Body of pancreas (tissue), 4 donors: ENCODE results near the gene CASP8AP2. TPM values are rescaled to one million over a fixed set of nuclear protein-coding genes. Genes with fewer than 3 reads are reported as not detected.
"Not testable (repeated sequence)": the region's sequence is repeated elsewhere in the genome, so short reads cannot be mapped to it uniquely, and the experiment has no call there.

Experiments
- ATAC-seq: fragments of 150-250 bp; one replicate; pipeline ENCODE4 v1.9.1; 2016
- DNase-seq, 4 donors: peaks; one replicate each; pipeline ENCODE4 v3.0.0-alpha.2; 2019
- H3K27ac ChIP-seq, 4 donors: fragments of 200-600 bp; sonication (generic); 1 replicate in 3 of 4; 2 replicates in 1 of 4; pipeline versions ENCODE4 v1.5.1 to v1.6.1; 2016 to 2019; ENCODE audit warnings: mild to moderate bottlenecking in 1 of 4, mixed read lengths in 1 of 4, moderate library complexity in 1 of 4
- H3K27me3 ChIP-seq, 2 donors: fragments of 200-600 bp; sonication (generic); one replicate each; pipeline ENCODE4 v1.6.0; 2016; ENCODE audit warnings: mild to moderate bottlenecking in 1 of 2
- H3K36me3 ChIP-seq, 2 donors: fragments of 200-600 bp; sonication (generic); replicated peaks in 1 of 2; 2 replicates each; pipeline ENCODE4 v1.5.1; 2016; ENCODE audit warnings: low read depth in 2 of 2; ENCODE audit not compliant: insufficient read depth in 1 of 2
- H3K4me1 ChIP-seq: fragments of 200-600 bp; sonication (generic); one replicate; pipeline ENCODE4 v1.6.0; 2016
- H3K4me3 ChIP-seq, 2 donors: fragments of 200-600 bp; sonication (generic); 1 replicate in 1 of 2; 2 replicates in 1 of 2; pipeline ENCODE4 v1.5.1; 2016 to 2019
- H3K9me3 ChIP-seq, 3 donors: fragments of 200-600 bp; sonication (generic); 1 replicate in 2 of 3; 2 replicates in 1 of 3; pipeline ENCODE4 v1.5.1; 2016
- POLR2A ChIP-seq, 3 donors: fragments of 450-650 bp; IDR thresholded peaks; one replicate each; pipeline ENCODE4 v1.6.1; 2016; ENCODE audit warnings: antibody characterized with exemption in 3 of 3, mild to moderate bottlenecking in 2 of 3
- WGBS, 2 donors: methylation state at CpG; one replicate each; pipeline ENCODE4 v1.1.5; 2017; 5-methylcytosine and 5-hydroxymethylcytosine counted together
- intact Hi-C: fragments of 100-400 bp; cut with DNase I; formaldehyde crosslinking; loops from one replicate; pipeline ENCODE4 v1.15.1; 2023
- total RNA-seq, 2 donors: library from RNA; depleted of rRNA; stranded (reverse); fragments of >200 nt; gene quantifications; one replicate each; pipeline ENCODE4 v1.1.0, GENCODE V29; 2016
- TF ChIP-seq, protein P1 (sequence below), 7 experiments: fragments of 450-650 bp in 4 of 7; fragments of 200-600 bp in 3 of 7; sonication (generic) in 3 of 7; IDR thresholded peaks; one replicate each; pipeline ENCODE4 v1.5.1; 2016 to 2019; ENCODE audit warnings: antibody characterized with exemption in 7 of 7

Gene CASP8AP2
- total RNA-seq, 2 donors from 2014 or later, result 9.9 to 10.1 TPM

DNA sequence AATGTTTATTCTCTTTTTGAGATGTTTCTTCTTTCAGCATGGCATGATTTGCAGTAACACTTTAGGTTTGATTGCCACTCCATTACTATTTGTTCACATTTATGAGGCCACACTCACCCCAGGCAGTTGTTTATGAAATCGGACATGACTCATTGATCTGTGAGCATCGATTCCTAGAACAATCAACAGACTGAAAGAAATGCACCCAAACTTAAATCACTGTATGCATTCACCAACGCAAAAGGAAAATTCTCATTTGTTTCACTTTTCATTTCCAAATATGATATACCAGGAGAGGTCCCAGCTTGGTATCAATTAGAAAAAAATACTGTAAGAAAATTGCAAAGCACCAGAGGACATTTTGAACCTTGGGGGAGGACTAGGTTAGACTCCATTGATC, 59.2 kb downstream of the CASP8AP2 start:
- TF ChIP-seq POLR2A (IDR thresholded peaks at IDR 0.05), result no peak
- TF ChIP-seq, protein P1, sequence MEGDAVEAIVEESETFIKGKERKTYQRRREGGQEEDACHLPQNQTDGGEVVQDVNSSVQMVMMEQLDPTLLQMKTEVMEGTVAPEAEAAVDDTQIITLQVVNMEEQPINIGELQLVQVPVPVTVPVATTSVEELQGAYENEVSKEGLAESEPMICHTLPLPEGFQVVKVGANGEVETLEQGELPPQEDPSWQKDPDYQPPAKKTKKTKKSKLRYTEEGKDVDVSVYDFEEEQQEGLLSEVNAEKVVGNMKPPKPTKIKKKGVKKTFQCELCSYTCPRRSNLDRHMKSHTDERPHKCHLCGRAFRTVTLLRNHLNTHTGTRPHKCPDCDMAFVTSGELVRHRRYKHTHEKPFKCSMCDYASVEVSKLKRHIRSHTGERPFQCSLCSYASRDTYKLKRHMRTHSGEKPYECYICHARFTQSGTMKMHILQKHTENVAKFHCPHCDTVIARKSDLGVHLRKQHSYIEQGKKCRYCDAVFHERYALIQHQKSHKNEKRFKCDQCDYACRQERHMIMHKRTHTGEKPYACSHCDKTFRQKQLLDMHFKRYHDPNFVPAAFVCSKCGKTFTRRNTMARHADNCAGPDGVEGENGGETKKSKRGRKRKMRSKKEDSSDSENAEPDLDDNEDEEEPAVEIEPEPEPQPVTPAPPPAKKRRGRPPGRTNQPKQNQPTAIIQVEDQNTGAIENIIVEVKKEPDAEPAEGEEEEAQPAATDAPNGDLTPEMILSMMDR (IDR thresholded peaks at IDR 0.05), result no peak
- H3K4me1 ChIP-seq, result peaks cover 4% of the 10 kb centered on the region

DNA sequence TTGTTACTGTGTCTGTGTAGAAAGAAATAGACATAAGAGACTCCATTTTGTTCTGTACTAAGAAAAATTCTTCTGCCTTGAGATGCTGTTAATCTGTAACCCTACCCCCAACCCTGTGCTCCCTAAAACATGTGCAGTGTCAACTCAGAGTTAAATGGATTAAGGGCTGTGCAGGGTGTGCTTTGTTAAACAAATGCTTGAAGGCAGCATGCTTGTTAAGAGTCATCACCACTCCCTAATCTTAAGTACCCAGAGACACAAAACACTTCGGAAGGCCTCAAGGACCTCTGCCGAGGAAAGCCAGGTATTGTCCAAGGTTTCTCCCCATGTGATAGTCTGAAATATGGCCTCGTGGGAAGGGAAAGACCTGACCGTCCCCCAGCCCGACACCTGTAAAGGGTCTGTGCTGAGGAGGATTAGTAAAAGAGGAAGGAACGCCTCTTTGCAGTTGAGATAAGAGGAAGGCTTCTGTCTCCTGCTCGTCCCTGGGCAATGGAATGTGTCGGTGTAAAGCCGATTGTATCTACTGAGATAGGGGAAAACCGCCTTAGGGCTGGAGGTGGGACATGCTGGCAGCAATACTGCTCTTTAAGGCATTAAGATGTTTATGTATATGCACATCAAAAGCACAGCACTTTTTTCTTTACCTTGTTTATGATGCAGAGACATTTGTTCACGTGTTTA, 61.3 kb downstream of the CASP8AP2 start:
- H3K9me3 ChIP-seq, H3K27ac ChIP-seq, H3K36me3 ChIP-seq, ATAC-seq, H3K27me3 ChIP-seq, intact Hi-C loops, DNase-seq, H3K4me3 ChIP-seq, H3K4me1 ChIP-seq: not testable (repeated sequence)
- WGBS, 2 donors, result 8 to 10% methylated on average over 7 to 11 of the region's 11 CpGs

More for the DNA sequence above, 59.2 kb downstream of the CASP8AP2 start:
- intact Hi-C loops, result no loop called here
- no peak overlapping the region for H3K4me3 ChIP-seq
- ATAC-seq, result no peak
- WGBS, 2 donors, result 61 to 62% methylated on average over 3 of the region's 3 CpGs
- H3K27me3 ChIP-seq, result no peaks in the 10 kb centered on the region
- H3K27ac ChIP-seq, result no peak overlapping the region
- no peak for DNase-seq
- H3K36me3 ChIP-seq, result no peaks in the 10 kb centered on the region
- no peaks in the 10 kb centered on the region for H3K9me3 ChIP-seq

DNA sequence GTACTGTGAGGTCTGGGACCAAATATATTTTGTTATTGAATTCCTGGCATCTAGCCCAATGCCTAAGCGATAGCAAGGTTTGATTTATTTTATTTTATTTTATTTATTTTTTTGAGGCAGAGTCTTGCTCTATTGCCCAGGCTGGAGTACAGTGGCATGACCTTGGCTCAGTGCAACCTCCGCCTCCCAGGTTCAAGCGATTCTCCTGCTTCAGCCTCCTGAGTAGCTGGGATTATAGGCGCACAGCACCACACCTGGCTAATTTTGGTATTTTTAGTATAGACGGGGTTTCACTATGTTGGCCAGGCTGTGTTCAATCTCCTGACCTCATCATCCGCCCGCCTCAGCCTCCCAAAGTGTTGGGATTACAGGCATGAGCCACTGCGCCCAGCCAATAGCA, 62.9 kb downstream of the CASP8AP2 start:
- H3K4me3 ChIP-seq, intact Hi-C loops, H3K4me1 ChIP-seq, H3K9me3 ChIP-seq, DNase-seq, H3K36me3 ChIP-seq, ATAC-seq, H3K27me3 ChIP-seq, H3K27ac ChIP-seq: not testable (repeated sequence)
- 73 to 86% methylated on average over 8 of the region's 8 CpGs for WGBS, 2 donors

DNA sequence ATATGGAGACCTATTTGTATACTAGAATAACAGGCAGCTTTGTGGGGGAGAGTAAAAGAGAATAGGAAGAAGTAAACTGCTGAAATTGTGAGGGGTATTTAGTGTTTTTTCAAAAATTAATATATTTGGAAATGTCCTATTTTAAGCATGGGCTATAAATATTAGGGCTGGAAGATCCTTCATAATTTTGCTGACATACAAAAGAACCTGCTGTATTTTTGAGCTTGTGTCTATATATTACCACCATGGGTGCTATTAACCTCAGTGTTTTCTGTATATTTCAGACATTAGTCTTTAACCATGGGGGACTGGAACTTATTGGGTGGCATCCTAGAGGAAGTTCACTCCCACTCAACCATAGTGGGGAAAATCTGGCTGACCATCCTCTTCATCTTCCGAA, 64.5 kb downstream of the CASP8AP2 start, which contains the start of gene GJA10:
Gene GJA10 (plus strand): TSS at position 301 of the 400 bp plus-strand sequence. CDS start 0 bp downstream, at position 301.
- TF ChIP-seq, protein P1 (IDR thresholded peaks at IDR 0.05), result no peak
- no peak for TF ChIP-seq POLR2A (IDR thresholded peaks at IDR 0.05)
- WGBS, 2 donors, result 78 to 90% methylated on average over 1 of the region's 1 CpG
- no peak within 1 kb of the TSS for H3K4me3 ChIP-seq
- no peaks in the 10 kb centered on the region for H3K36me3 ChIP-seq
- no peaks in the 10 kb centered on the region for H3K27me3 ChIP-seq
- no peak within 1 kb of the TSS for H3K27ac ChIP-seq
- intact Hi-C loops, result no loop called here
- H3K9me3 ChIP-seq, result no peaks in the 10 kb centered on the region
- no peaks in the 10 kb centered on the region for H3K4me1 ChIP-seq
- ATAC-seq, result no peak
- DNase-seq, result no peak

DNA sequence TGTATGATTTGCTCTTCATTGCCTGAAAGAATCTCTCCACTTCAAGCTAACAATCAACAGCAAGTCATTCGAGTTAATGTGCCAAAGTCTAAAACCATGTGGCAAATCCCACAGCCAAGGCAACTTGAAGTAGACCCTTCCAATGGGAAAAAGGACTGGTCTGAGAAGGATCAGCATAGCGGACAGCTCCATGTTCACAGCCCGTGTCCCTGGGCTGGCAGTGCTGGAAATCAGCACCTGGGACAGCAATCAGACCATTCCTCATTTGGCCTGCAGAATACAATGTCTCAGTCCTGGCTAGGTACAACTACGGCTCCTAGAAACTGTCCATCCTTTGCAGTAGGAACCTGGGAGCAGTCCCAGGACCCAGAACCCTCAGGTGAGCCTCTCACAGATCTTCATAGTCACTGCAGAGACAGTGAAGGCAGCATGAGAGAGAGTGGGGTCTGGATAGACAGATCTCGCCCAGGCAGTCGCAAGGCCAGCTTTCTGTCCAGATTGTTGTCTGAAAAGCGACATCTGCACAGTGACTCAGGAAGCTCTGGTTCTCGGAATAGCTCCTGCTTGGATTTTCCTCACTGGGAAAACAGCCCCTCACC, 65.7 kb downstream of the CASP8AP2 start:
- H3K36me3 ChIP-seq, result no peaks in the 10 kb centered on the region
- no peaks in the 10 kb centered on the region for H3K9me3 ChIP-seq
- DNase-seq (no peak), ATAC-seq (no peak)
- no peak overlapping the region for H3K4me3 ChIP-seq
- TF ChIP-seq, protein P1 (IDR thresholded peaks at IDR 0.05), result no peak
- TF ChIP-seq POLR2A (IDR thresholded peaks at IDR 0.05), result no peak
- no peak overlapping the region for H3K27ac ChIP-seq
- WGBS, 2 donors, result 42 to 45% methylated on average over 8 of the region's 8 CpGs
- intact Hi-C loops, result no loop called here
- no peaks in the 10 kb centered on the region for H3K4me1 ChIP-seq
- H3K27me3 ChIP-seq, result no peaks in the 10 kb centered on the region

DNA sequence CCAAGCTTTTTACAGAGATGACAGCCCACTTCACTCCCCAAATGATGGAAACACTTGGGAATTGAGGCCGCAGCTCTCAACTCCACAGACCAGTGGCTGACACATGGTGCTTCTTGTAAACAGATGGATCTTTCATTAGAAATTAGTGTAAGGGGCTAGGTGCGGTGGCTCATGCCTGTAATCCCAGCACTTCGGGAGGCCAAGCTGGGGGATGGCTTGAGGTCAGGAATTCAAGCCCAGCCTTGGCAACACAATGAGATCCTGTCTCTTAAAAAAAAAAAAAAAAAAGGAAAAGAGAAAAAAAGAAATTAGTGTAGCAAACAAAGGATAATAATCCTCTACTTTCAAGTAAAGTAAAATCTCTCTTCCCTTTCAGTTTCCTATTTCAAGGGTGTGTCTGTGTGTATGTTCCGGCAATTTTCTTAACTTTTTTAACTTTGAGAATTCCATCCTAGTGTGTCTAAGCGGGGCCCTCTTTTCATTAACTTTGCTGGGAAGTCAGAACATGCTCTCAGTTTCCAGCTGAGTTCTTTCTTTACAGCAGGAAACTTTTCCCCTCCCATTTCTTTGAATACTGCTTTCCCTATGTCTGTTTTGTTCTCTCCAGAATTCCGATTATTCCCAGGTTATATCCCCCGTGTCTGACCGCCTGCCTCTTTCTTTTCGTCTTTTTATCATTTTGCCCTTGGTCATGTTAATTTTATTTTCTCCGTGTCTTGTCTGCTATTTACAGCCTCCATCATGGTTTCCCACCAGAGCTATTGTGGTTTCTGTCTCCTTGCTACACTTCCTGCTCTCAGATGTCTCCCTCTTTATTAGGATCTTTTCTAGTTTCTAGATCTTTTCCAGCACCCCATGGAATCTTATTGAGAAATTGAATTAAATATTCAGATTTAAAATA, 80.6 kb downstream of the CASP8AP2 start:
- ATAC-seq, H3K4me1 ChIP-seq, H3K36me3 ChIP-seq, H3K4me3 ChIP-seq, H3K27ac ChIP-seq, H3K27me3 ChIP-seq, H3K9me3 ChIP-seq, intact Hi-C loops, DNase-seq: not testable (repeated sequence)
- 60 to 64% methylated on average over 10 of the region's 10 CpGs for WGBS, 2 donors
